Muscle of arm (tissue), 12 donors: ENCODE results near the gene PARP6. TPM values are rescaled to one million over a fixed set of nuclear protein-coding genes. Genes with fewer than 3 reads are reported as not detected.
A peak's percentile ranks its signal among the peaks of the same experiment; 100 is the strongest.
"Not testable (repeated sequence)": the region's sequence is repeated elsewhere in the genome, so short reads cannot be mapped to it uniquely, and the experiment has no call there.

ENCODE experiments used
- DNase-seq: peaks from one replicate; pipeline ENCODE4 v3.0.0-alpha.2; 2013
- polyA plus RNA-seq, 12 donors: library from polyadenylated mRNA; unstranded; fragments of 120-200 nt; gene quantifications; one replicate each; pipeline ENCODE4 v1.2.1, GENCODE V29; 2013; ENCODE audit not compliant: insufficient read length in 12 of 12

Gene PARP6
- polyA plus RNA-seq, 12 donors: 43.8 to 108 (median 62.3) TPM; not detected in 1

DNA sequence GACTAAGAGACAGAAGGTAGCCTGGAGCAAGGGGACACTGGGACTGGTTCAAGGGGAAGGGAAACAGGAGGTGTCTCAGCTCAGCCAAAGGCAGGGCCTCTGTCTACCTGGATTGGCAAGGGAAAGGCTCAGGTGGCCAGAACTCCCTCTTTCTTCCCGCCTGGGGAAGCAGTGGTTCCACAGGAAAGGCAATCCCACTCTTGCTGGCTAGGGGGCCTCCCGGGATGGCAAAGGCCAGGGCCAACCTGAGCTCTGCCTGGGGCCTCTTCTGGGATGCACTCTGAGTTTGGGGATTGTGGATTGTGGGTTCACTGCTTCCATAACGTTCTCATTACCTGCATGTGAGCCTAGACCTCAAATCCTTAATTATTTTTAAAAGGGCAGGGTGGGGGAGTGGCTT lies 13.0 kb upstream of the PARP6 start:
- DNase-seq: no peak

DNA sequence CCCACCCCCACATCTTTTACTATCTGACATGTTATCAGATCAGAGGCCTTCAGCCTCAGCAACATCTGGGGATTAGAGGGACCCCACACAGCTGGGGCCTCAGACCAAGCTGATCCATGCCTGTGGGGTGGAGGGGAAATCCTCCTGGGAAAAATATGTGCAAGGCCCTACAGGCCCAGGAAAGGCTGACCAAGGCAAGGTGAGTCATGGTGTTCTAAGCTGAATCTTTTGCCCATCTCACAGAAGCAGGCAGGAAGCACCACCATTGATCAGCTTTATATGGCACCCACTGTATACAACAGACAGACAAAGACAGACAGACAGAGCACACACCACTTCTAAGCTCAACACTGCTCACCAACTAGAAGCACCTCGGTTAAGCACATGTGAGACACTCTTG lies 12.4 kb upstream of the PARP6 start:
- no peak for DNase-seq

DNA sequence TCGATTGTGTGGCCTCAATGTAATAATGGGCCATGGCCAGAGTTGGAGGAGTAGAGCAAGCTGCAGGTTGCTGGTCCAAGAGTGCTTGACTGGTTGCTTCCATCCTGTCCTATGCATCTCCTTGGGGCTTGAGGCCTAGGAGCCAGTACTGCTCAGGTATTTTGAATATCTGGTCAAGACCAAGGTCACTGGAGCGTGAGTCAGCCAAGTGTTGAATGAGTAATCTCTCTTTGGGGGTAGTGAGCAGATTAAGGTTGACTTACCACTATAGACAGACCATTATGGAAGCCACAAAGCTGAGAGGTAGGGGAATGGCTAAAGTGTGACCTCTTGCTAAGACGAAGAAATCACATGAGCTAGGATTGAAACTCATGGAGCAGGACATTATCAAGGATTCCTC lies 9.4 kb upstream of the PARP6 start:
- no peak for DNase-seq

DNA sequence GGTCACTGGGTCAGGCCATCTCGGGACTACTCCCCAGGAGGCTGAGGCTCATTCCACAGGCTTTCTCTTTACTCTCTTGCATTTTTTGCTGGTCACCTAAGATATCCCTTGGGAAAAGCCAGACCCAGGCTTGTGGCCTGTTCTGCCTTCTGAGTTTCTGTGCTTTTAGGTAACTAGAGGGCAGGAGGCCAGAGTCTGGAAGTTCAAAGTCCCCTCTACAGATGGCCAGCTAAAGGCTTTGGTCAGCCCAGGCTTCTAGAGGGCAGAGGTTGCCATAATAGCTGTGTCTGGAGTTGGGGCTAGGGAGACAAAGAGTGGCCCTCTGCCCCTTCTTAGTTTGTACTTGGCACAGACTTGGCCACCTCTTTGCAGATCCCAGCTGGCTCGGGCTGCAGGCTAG lies 8.4 kb upstream of the PARP6 start:
- DNase-seq: no peak

DNA sequence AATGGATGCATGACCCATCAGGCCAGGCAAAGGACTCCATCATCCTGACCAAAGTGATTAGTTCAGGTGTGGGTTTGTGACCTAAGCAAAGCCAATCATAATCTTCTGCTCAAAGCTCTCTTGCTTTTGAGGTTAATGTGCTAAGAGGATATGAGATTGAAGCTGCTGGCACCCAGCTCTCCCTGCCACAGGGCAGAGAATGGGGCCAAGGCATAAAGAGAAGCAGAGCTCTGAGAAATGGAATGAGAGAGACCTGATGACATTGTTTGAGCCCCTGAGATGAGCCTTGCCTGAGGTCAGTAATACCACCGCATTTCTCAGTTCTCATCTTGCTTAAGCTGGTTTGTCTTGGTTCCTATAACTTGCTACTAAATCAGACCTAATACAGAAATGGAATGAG lies 6.4 kb upstream of the PARP6 start:
- no peak for DNase-seq

DNA sequence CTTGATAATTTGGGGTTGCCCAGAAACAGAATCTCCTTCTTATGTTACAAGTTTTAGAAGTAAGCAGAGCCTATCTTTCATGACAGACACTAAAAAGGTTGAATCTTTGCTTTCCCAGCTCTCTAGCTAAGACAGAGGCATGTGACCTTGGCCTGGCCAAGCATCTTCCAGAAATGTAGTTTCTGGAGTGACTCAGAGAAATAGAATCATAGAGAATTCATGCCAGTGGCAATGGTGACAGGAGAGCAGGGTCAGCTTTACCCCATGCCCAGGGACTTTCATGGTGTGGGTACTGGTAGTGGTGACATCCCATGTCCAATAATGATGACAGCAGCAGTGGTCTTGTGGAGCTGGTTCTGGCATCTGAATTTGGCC lies 4.0 kb upstream of the PARP6 start:
- no peak for DNase-seq

DNA sequence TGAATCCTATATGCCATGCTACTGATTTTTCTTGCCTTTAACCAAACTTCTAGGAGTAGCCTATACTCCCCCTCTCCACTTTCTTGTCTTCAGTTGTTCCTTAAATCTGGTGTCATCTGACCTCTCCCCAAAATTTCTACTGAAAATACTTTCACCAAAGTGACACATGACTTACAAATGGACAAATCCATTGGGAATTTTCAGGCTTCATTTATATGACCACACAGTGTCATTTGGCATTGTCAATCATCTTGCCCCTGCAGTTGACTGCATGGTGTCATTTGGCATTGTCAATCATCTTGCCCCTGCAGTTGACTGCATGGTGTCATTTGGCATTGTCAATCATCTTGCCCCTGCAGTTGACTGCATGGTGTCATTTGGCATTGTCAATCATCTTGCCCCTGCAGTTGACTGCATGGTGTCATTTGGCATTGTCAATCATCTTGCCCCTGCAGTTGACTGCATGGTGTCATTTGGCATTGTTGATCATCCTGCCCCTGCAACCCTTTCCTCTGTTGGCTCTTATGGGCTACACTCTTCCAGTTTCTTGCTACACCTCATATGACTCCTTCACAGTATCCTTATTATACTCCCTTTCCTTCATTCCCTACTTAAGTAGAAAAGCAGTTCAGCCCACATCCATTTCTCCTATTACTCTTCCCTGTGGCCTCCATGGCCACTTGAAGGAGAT lies 3.4 kb upstream of the PARP6 start:
- DNase-seq: not testable (repeated sequence)

DNA sequence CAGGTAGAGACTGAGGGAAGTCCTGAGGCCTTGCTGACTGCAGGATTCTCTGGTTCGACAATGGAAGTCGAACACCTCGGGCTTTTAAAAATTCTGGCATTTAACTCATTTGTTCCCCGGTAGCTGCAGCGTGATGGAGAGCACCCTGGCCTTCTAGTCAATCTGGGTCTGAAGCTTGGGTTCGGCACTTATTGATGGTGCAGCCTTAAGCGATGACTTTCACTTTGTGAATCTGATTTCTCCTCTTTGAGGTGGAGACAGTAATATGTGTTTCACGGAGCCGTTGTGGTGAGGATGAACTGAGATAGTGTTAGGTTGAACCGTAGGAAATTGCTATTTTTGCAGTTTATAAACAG lies 621 bp upstream of the PARP6 start:
- DNase-seq: no peak

DNA sequence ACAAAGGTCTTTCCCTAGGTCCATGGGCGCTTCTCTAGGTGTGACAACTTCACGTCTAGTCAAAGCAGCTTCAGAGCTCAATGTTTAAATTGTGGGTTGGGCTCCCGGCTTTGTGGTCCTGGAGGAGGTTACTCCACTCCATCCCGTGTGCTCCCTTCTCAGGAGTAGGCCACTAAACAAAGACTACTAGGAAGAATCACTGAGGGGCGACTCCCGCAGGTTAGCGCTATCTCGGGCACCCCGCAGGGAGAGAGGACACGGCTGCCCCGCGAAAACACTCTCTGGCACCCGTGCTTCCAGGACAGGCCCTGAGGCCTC lies 500 bp downstream of the PARP6 start:
- DNase-seq: peak; percentile 25

DNA sequence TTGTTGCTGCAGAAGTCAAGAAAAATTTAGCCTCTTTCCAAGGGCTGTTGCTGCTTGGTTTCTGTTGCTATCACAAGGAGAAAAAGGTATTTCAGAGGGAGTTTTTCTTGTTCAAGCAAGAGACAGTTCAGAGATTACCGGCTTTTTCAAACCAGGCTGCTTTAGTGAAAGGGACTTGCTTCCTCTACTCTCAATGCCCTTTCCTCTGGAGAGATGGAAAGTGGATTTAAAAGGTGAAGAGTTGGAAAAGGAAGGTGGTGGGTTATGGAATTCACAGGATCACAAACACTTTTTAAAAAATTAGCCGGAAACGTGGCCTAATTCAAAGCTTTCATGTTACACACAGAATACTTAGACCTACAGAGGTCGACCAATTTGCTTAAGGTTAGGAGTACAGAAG lies 1.1 kb downstream of the PARP6 start:
- no peak for DNase-seq

DNA sequence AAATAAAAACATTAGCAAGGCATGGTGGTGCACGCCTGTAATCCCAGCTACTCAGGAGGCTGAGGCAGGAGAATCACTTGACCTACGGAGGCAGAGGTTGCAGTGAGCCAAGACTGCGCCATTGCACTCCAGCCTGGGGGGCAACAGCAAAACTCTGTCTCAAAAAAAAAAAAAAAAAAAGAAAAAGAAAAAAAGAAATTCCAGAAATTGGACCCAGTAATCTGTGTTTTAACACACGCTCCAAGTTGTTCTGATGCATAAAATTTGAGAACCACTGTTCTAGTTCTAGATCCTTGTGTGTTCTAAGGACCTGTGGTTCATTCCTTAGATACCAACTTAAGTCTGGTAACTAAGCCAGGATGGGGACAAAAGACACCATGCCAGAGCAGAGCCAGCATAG lies 2.6 kb downstream of the PARP6 start:
- DNase-seq: no peak

DNA sequence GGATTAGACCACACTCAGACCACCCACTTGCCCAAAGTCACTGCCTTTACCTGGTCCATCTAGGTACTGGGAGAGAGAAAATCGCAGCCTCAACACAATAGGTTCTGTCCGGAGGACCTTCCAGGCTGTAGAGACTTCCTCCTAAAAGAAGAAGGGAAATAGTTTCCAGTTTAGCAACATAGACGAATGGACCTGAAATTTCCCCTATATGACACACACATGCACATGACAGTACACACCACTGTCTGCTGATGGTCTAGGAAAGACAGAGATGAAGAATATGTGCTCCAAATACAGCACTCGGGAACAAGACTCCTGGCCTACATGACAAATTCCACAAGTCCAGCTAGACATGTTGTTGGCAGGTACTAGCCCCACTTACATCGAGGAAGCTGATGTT lies 7.3 kb downstream of the PARP6 start:
- no peak for DNase-seq

DNA sequence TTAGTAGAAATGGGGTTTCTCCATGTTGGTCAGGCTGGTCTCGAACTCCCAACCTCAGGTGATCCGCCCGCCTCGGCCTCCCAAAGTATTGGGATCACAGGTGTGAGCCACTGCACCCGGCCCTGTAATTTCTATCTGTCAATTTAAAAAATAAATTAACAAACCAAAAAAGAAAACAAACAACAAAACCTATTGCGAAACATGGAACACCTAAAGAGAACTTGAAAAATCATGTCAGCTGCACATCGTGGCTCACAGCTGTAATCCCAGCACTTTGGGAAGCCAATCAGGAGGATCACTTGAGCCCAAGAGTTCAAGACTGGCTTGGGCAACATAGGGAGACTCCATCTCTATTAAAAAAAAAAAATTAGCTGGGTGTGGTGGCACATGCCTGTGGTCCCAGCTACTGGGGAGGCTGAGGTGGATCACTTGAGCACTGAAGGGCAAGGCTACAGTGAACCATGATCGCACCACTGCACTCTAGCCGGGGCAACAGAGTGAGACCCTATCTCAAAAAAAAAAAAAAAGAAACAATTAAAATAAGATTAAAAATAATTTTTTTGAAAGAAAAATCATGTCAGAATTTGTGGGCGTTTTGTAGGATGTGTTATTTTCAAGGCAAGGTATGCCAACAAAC lies 19.6 kb downstream of the PARP6 start:
- DNase-seq: no peak

DNA sequence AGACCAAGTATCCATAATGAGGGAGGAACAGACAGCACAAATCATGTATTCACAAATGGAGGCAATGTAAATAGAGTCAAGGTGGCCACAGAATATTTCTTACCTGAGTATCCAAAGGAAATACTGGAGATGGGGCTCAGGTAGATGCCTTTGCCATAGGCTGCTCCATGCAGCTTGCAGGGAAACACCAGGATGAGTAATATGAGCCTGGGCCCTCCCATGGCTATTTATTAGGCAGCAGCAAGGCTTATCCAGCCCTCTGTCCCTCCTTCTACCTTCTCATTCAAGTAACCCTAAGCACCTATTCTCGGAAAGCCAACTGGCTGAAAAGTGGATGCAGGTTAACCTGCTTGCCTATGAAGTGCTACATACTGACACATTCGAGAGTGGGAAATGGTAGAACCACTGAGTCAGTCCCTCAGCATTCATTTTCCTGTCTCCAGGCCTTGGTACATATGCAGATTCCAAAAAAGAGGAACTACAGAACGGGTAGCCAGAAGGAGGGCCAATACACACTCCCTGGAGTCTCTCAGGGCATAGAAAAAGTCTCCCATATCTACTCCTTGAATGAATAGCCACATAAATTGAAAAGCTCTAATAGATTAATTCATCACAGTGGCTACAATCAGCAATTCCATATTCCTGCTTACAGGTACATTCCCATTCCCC lies 23.1 kb downstream of the PARP6 start:
- DNase-seq: no peak

DNA sequence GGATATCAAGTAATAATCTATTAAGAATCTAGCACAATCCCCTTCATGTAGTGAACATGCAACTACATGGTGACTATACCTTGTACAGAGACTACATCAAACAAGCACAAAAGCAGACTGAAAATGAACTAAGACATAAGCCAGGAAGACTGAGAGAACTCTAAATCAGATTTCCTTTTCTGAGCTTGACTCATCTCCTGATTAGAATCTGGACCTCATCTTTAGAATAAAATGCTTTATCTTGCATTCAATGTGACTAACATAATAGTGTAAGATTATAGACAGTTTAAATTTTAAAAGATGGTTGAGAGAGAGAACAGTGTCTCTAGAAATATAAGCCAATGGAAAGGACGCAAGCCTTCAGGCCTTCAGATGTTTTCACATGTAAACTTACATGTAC lies 23.8 kb downstream of the PARP6 start:
- no peak for DNase-seq

DNA sequence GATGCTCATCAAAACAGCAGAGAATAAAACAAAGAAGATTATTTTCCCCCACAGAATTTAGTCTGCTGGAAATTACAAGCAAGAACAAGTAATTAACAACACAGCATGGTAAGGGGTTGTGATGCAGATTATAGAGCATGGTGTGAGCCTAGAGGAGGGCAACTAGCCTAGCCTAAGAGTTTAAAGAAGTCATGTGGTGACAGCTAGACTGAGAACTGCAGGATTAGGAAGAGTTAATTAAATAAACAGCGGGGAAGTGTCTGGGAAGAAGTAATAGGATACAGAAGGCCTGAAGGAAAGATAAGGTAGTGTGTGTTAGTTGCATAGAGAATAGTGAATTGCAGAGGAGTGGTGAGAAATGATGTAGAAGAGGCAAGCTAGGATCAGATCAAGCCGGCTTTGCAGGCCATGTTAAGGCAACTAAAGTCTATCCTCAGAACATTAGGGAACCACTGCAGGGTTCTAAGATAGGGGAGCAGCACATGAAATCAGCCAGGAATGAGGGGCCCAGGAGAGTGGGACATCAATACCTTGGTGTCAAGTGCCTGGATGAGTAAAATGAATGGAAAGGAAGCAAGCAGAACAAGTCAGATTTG lies 29.5 kb downstream of the PARP6 start:
- no peak for DNase-seq

DNA sequence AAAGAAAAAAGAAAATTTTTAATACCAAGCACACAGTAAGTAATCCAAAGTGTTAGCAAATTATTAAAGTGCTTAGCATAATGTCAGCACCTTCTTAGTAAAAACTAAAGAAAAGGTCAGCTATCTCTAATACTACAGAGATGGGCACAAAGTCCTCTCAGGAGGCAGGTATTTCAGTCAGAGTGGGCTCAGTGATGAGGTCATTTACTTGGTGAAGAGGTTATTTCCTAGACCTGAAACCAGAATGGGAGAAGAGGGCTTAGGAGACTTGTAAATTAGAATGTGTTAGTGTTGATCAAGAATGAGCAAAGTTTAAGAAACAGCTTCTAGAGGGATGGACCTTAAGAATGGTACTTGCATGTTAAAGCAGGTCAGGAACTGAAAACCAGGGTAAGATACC lies 32.7 kb downstream of the PARP6 start:
- no peak for DNase-seq

DNA sequence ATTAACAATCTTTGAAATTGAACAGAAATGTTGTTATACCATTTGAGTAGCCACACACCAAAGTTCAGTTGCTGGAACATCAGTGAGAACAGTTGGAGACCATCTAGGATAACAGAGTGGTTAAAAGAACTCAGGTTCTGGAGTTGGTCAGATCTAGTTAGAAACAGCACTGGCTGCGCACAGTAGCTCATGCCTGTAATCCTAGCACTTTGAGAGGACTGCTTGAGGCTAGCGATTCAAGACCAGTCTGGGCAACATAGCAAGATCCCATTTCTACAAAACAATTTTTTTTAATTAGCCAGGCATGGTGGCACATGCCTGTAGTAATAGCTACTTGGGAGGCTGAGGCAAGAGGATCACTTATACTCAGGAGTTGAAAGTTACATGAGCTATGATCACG lies 33.8 kb downstream of the PARP6 start:
- no peak for DNase-seq

DNA sequence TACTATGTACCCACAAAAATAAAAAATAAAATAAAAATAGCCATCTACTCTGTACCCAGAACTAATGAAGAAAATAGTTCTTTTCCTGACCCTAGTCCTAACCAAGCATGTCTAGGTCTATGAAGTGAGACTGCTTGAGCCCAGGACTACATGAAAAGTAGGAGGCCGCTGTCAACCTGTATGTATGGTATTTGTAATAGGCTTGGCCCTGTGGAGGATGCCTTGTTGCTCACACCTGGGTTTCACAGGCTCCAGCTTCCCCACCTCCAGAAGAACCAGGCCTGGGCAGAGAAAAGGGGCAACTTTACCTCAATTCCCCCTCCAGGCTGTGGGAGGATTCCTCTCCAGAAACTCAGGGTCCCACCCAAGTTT lies 34.5 kb downstream of the PARP6 start:
- no peak for DNase-seq

DNA sequence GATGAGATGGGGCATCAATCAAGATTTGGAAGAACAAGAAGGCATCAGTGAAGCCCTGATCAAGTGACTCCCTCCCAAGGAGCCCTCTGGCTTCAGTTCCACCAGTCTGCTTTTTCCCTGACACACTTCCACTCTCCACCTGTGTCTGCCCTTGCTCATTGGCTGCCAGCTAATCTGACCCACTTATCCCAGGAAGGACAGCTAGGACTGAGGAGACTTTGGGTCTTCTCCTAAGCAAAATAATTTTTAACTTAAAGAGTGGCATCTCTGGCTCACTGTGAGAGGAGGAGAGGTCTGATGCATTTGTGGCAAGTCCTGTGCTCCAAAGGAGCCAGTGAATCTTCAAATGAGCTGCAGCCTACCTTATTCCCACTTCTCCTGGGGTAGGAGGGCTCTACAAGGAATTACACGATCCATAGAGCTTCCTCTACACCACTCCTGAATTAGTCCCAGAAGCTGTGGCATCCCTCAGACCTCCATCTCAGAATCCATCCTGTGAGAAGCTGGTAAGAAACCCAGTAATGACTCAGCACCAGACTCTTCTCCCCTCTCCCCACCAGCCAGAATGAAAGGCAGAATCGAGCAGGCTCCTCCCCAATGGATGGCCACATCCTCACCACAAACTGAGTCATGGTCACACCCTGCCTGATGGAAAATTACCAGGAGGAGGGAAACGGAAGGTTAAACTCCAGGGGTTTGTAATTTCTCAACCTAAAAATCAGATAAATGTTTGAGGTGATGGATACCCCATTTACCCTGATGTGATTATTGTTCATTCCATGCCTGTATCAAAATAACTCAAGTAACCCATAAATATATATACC lies 35.1 kb downstream of the PARP6 start:
- no peak for DNase-seq

DNA sequence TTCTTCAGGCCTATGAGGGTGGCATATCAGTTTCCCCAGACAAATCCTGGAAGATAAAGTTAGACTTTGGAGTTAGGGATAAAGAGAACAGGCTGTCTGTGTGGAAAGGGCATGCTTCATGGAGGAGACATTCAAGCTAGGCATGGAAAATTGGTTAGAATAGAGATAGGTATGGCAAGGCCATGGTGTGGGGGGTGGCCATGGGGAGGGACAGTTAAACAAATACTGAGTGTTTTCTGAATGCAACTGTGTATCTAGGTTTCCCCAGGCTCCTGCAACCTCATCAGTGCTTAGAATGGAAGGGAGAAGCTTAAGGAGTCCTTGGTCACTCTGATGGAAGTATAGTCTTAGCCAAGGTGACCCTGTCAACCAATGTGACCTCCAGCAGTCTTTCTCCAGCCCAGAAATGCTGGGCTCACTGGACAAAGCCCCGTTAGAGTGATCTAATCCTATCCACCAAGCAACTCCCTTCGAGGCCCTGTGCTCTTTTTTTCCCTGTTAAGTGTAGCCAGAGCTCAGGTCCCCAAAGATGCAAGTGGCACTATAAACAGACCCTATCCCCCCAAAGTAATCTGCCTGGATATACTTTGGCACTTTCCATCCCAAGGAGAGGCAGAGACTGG lies 35.9 kb downstream of the PARP6 start:
- no peak for DNase-seq

DNA sequence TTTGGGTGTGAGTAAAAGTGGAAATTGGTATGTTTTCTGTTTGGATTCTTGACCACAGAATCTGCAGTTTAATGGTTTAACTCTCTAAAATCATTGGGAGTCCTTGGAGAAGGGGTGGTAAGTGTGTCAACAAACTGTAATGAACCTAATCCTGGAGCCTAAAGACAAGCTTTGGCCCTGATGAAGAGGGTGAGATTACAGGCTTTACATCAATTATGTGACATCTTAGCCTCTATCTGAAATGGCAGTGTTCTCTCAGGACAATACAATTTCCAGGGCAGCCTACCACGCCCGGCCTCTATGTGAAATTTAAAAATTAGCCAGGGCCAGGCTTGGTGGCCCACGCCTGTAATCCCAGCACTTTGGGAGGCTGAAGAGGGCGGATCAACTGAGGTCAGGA lies 37.1 kb downstream of the PARP6 start:
- no peak for DNase-seq
